Measurements from ENCODE around the gene ENO3.

ENO3 gene

DNA sequence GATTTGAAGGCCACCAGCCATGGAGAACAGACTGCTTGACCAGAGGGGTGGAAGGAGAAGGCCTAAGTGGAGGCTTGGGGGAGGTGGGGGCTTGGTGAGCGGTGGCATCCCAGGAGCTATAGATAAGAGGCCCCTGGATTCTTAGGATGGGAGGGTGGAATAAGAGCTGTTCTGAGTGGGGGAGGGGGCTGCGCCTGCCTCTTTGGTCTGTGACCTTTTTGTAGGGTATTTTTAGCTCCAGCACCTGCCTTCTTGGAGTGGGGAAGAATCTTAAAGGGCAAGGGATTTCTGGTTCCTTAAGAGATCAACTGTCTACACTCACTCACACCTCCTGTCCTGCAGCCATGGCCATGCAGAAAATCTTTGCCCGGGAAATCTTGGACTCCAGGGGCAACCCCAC lies 567 bp downstream of the ENO3 start:
- no peak for DNase-seq

DNA sequence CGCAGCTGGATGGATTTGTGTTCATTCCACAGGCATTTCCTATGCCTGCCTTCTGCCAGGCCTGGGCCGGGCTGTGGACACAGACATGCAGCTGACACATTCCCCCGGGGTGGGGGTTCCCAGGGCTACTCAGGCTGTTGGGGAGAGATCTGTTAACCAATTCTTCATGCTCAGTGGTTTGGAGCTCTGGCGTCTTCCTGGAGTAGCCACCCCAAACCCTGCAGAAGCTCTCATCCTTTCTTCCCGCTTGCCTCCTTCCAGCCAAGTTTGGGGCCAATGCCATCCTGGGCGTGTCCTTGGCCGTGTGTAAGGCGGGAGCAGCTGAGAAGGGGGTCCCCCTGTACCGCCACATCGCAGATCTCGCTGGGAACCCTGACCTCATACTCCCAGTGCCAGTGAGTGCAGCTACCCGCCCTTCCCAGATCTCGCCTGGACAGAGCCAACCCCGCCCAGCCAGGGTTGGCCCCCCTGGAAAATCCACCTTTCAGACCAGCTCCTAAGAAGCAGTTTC lies 2.6 kb downstream of the ENO3 start:
- DNase-seq, result no peak

DNA sequence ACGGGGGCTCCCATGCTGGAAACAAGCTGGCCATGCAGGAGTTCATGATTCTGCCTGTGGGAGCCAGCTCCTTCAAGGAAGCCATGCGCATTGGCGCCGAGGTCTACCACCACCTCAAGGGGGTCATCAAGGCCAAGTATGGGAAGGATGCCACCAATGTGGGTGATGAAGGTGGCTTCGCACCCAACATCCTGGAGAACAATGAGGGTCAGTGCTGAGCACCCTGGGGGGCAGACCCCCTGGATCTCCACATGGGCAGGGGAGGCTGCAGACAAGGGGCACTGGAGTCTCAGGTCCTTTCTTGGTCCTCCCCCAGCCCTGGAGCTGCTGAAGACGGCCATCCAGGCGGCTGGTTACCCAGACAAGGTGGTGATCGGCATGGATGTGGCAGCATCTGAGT lies 4.2 kb downstream of the ENO3 start:
- DNase-seq, result no peak

DNA sequence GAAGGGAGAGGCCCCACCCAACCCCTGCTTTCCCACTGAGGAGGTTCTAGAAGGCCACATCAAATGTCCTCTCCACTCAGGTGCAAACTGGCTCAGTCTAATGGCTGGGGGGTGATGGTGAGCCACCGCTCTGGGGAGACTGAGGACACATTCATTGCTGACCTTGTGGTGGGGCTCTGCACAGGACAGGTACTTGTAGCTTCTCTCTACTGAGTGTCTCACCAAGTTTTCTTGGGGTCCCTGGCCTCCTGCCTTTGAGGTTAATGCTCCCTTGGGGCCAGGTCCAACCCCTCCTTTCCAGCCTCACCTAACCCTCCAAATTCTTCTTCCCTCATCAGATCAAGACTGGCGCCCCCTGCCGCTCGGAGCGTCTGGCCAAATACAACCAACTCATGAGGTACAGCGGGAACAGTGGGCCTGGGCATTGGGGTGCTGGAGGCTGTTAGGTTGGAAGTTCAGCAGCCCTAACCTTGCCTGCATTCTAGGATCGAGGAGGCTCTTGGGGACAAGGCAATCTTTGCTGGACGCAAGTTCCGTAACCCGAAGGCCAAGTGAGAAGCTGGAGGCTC lies 5.7 kb downstream of the ENO3 start:
- peak; percentile 55 for DNase-seq

DNA sequence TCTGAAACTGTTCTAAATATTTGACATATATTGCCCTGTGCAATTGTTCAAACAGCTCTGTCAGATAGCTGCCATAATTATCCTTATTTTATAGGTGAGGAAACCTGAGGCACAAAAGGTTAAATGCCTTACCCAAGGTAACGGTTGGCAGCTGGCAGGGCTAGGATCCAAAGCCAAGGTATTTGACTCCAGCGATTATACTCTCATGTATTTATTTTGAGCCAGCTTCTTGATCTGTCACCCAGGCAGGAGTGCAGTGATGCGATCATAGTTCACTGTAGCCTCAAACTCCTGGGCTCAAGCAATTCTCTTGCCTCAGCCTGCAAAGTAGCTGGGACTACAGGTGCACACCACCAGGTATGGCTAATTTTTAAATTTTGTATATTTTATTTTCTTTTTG lies 7.2 kb downstream of the ENO3 start:
- DNase-seq, result no peak

DNA sequence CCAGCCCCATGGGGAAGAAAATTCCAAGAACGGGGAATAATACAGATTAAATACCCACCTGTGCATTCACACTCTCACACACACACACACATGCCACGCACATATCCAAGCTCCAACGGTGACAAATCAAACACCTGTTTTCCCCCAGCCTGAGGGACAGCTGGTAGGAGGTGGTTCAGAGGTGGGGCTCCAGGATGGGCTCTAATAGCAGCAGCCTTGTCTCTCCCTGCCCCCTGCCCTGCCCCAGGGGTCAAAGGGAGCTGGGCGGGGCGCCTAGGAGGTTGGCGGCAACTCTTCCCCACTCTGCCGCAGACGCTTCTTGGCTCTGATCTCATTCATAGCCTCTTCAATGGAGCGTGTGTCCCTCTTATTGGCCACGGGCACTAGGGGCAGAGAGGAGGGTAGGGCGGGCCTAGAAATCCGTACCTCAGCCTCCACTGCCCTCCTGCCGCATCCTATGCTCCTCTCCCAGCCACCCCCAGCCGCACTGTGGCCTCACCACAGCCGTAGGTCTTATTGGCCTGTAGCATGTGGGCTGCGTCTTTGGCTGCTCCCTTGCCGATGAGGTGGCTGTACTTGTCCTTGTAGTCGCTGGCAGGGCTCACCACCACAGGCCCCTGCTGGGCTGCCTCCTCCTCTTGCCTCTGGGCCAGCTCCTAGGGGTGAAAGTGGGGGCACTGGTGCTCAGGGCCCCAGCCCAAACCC lies 8.5 kb downstream of the ENO3 start:
- DNase-seq, result no peak

DNA sequence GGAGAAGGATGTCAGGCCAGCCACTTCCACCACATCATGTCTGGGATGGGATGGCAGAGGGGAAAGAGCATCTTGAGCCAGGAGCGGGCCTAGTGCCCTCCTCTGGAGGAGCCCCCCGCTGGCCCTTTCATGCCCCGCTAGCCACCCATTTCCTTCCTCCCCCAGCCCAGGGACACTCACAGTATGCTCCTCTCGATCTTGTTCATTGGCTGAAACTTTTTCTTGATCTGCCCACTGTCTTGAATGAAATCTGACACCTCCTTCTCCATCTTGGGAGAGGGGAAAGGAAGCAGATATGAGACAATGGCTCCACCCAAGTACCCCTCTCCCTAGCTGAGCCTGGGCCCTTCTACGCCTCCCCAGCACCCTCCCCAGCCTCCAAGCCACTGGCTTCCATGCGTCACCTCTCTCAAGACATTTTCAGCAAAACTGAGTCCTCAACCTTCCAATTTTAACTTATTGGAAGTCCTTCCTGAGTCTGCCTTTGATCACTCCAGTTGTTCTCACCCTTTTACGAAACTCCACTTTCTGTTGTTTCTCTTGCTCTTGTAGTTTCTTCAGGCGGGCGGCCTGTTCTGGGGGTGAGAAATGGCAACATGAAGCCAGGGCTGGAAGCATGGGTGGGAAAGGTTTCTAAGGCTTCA lies 9.5 kb downstream of the ENO3 start:
- DNase-seq, result no peak

DNA sequence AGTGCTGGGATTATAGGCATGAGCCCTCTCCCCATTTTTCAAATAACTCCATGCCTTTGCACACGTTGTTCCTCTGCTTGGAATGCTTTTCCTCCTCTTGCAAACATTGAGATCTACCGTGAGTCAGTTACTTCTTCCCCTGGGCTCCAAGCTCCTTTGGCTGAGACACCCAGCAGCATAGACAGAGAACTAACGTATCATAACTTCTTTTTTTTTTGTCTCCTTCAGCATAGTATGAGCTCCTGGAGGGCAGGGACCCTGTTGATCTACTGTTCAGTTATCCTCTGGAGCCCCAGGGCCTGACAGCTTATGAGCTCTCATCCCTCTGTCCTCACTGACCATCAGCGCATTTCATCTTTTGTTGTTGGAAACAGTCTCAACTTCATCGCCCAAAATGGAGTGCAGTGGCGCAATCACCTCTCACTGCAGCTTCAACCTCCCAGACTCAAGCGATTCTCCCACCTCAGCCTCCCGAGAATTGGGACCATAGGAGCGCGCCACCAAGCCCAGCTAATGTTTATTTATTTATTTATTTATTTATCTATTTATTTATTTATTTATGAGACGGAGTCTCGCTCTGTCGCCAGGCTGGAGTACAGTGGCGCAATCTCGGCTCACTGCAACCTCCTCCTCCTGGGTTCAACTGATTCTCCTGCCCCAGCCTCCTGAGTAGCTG lies 14.5 kb downstream of the ENO3 start:
- no peak for DNase-seq

DNA sequence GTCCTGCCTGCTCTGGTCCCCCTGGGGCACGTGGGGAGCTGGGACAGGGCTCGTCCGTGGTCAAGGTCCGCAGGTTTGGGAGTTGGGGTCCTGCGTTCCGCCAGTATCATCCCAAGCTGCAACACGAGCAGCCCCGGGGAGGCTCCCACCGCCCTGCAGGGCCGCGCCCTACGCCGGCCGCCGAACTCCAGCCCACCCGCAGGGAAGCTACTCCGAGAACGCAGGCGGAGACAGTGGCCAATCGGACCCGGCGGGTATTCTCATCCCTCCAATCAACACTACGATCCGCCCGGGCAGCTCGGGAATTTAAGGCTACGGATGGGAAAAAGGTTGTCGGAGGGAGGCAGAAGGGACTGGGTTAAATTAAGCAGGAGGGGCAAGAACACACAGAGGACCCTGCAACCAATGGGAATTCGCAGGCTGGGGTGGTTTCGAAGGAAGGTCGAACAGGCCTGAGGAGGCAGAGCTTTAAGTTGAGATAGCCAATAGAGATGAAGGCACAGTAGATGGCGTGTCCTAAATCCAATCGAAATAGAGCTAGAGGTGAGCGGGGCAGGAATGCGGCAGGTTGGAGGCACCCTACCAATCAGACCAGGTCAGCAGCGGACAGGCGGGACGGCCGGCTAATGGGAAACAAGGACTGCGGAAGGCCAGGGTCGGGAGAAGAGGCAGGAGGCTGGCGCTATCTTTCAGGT lies 16.1 kb downstream of the ENO3 start:
- DNase-seq, result peak; percentile 86

DNA sequence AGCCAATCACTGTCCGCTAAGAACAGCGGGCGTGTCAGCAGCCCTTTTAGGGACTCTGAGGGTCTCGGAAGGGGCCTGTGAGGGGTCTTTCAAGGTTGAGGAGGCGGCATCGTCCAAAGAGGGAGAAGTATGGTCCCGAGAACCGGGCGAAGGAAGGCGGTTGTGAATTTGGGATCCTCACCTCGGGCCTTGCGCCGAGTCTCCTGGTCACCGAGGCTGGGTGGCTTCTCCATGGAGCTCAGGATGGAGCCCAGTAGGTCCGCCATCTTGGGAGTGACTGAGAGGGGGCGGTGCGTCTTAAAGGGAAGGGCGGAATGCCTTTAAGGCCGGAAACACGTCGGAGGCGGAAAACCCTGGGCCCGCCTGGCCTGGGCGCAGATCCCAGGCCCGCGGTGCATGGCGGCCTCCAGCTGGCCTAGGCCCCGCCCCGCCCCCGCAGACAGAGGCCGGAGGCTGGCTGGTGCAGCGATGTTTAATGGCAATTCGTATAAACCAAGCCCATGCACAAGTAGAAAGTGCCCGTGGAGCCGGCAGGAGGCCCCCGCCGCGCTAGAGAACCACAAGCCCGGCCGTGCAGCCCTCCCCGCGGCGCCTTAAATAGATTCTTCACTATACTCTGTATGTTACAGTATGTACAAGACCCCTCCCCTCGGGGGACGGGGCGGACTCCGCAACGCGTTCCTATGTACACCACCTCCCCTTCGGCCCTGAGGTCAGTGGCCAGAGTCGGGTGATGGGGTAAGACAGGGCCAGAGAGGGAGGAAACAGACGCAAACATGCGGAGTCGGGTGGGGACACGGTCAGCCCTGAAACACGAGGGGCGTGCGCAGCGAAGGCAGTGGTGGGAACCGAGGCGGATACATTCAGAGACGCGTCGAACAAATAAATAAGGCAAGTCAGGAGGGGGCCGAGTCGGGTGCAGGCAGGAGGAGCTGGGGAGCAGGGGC lies 16.9 kb downstream of the ENO3 start, which contains the start of gene SPAG7:
SPAG7 (minus strand) TSS at position 279 of the 947 bp plus-strand sequence; CDS start at position 266, 13 bp downstream.
- DNase-seq, result peak; percentile 89

DNA sequence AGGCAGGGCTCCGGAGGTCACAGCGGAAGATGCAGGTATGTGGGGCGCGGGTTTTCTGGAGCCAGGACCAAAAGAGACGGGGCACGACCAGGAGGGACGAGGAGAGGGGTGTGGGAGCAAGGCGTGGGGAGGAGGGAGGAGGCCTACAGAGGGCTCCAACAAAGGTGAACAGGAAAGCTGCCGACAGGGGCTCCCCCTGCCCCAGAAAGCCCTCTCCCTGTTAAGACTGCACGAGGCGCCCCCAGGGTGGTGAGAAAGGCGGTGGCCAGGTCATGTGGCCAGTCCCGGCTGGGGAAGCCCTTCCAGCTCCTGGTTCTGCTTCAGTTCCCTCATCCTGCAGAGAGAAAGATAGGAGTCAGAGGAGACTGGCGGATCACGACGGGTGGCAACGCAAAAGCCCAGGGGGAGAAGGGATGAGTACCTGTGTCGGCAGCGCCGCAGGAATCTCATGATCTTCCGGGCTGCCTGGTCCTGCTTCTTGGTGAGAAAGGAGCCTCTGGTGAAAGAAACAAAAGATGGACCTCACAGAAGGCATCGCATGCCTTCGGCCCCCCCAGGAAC lies 17.6 kb downstream of the ENO3 start:
- DNase-seq, result peak; percentile 48

DNA sequence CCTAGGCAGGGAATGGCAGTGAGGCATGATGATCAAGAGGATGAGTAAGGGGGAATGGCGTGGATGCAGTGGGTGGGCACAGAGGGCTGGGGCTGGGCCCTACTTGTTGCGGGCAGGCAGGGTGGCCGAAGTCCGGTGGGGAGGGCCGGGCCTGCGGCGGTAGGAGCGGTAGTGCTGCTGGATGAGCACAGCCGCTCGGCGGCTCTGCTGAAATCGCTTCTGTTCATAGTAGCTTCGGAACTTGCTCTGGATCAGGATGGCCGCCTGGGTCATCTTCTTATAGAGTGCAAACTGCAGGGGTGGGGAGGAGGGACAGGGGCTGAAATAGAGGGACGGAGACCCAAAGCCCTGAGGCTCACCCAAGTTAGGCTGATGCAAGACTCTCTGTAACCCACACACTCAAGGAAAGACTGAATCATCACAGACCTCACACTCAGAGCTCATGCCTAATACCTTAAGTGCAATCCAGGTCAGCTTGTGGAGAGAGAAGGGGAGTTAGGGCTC lies 18.2 kb downstream of the ENO3 start:
- peak; percentile 34 for DNase-seq

DNA sequence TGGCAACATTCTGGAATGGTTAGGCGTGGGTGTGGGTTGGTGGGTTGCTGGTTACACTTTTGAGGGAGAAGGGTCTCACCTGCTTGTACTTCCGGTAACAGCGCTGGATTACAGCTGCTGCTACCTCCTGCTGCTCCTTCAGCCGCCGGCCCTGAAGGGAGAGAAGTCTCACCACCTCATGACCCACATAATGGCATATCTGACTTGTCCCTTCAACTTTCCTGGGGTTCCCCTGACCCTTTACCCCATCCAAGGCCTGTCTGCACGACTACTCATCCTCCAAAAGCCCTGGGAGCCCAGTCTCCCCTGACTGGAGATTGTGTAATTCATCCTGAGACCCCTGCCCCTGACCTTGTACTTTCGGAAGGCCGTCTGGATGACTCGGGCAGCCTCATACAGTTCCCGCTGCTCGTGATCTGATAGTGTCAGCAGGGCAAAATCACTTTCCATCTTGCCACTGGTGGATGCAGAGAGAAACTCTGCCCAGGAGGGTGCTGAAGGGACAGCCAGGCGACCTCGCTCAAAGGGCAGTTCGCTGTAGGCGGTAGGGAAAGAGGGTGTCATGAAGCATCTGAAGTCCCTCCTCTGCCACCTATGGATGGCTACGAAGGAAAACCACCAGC lies 18.7 kb downstream of the ENO3 start:
- no peak for DNase-seq

DNA sequence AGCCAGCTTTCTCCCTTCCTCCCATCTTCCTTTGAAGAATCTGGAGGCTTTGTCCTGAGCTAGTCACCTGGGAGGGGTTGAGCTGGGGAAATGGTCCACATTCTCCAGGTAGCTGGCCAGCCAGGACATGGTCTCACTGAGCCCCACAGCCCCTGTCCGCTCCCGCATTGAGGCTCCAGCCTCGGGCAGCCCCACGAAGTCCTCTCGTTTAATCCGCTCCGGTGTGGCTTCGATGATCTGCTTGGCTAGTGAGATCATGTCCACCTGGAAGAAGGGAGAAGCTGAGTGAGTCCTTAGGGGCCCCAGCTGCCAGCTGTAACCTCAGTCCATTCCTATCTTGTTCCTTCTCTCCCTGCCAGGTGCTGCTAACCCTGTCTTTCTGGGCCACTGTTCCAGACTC lies 19.4 kb downstream of the ENO3 start:
- no peak for DNase-seq

DNA sequence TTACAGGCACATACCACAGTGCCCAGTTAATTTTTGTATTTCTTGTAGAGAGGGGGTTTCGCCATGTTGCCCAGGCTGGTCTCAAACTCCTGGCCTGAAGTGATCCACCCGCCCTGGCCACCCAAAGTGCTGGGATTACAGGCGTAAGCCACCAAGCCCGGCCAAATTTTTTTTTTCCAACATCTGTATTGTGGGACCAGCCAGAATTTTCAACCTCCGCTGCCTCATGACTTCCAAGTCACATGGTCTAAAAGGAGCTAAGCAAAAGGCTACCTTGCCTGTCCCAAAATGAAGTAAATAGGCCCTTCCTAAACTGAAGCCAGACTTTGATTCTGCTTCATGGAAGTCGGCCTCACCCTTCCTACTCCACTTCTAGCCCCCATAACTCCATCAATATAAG lies 20.9 kb downstream of the ENO3 start:
- DNase-seq, result no peak

DNA sequence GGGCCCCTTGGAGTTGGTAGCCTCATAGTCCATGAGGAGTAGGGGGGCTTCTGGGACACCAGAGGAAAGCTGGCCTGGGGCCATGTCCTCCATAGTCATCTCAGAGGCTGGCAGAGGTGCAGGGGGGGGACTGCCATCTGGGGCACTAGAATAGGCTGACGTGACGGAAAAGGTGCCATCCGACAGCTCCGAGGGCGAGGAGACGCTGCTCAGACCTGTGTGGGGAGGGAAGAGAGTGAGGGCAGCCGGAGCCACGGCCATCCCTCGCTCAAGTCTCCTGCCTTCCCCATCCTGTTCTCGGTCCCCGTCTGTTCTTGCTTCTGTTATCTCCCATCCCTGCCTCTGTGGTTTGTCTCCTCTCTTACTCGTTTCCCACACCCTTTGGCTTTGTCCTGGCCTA lies 21.4 kb downstream of the ENO3 start:
- DNase-seq, result no peak

DNA sequence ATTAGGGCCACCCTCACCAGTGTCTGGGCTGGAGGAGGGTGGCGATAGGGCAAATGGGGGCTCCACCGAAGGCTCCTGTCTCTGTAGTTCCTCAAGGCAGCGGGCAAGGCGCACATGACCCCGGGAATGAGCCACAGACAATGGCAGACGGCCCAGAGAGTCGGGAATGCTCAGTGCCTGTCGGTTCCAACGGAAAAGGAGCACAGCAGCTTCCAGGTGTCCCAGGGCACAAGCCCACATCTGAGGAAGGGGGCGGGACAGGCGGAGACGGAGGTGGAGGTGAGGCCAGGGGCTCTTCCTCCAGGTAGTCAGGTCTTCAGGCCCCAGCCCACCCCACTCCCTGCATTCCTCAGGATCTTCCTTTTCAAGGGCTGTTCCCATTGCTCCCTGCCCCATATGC lies 21.8 kb downstream of the ENO3 start:
- no peak for DNase-seq

DNA sequence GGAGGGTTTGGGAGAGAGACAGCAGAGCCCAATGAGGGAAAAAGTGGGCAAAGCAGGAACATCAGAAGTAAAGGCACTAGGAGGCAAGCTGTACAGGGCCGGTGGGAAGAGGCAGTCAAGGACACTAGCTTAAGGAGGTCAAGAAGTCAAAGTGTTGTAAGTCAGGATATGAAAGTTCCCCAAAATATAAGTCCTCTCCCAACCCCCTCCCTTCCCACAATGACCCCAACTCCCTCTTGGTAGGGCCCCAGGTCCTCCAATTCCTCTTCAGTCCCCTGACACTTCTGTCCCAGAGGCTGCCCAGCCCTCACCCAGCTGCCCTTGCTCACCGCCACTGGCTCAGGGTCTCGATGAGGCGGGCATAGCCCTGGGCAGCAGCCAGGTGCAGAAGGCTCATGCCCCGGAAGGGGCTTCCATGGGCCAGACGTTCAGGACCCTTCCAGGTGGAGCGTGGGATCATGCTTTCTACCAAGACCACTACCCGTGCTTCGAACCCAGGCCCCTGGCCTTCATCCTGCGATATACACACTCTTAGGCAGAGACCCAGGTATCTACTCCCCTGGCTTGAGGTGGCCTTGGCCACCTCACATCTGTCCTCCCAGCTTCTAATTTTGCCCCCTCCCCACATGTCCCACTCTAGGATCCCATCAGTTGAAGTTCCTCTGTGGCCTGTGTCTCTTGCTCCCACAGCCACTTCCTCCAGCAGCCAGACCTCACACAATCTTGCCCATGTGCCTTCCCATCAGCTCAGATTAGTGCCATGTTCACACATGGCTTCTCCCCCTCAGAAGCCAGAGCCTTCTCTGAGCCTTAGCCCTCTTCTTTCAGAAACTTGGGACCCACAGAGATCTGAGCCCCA lies 22.6 kb downstream of the ENO3 start:
- DNase-seq, result no peak

DNA sequence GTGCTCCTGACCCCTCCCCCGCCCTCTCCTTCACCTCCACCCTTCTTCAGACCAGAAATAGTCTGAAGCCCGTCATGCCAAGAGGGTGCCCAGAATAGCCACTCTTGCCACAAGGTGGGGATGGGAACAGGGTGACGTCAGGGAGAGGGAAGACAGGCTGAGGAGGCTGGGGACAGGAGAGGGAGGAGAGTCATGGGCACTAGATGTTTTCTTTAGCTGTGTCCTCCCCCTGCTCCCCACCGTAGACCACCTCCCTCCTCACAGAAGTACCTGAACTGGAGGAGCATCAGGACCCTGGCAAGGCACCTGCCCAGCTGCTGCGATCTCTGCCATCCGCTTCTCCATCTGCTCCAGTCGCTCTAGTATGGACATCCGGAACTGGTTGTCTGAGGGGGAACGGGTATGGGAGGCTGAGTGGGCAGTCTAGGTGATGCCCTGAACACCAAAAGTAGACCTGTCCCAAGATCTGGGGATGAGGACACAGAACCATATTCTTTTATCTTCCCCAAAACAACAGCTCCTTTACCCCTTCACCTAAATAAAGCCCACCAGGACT lies 23.3 kb downstream of the ENO3 start:
- DNase-seq, result no peak
